ENCODE results near the gene USH2A.

The USH2A gene

DNA sequence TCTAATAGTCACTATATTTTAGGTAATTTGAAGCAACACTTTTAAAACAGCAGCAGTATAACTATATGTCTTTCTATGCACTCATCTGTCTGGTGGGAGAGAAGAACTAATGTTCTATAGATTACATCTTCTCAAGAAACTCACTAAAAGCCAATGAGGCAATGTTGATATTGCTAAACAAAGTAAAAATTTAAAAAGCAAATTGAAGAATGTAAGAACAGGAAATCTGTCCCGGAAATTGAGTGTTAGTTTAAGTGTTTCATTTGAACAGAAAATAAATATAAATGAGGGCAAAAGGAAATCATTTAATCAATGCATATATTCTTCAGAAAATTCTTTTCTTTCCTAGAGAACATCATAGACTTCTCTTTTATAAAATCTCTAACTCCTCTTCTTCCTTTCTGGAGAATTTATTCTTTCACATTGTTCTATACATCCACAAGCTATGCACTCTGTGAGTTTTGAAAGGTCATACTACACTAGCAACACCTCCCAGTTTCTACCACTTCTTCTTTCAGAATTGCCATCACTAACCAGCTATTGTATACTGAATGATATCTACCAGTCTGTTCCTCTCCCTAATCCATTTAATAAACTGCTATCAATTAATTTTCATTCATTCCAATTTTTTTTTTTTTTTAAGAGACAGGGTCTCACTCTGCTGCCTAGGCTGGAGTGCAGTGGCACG, 153.0 kb downstream of the USH2A start:
- no peak for DNase-seq

DNA sequence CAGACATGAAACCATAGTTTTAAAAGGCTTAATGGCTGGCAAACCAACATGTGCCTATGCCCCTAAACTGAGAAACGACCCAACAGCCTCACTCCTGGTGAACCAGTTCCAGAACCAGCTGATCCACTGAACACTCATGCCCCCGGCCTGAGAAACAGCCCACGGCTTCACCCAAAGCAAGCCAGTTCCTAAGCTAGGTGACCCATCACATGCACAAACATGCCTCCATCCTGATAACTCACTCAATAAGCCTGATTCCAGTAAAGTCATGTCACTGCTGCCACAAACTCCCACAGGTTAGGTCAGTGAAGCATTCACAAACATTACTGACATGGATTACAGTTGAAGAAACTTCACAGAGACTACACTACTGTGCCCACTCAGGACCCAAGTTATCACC, 161.6 kb downstream of the USH2A start:
- DNase-seq: no peak

DNA sequence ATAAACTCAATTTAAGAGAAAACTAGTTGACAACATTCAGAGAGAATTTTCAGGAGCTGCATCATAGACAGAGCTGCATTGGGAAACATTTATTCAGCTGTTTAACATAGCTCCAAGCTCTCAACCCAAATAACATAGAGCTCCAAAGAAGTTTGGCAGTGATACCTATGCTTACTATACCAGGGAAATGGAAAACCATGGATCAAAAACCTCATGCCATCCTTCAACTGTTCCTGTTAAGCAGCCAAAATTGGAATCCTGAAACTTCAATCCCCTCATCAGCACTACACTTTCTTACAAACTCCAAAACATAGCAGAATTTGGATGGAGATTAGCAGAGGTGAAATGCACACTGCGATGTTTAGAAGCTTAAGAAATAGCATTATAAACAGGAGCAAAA, 164.4 kb downstream of the USH2A start:
- DNase-seq: no peak

GRCh38 chr1:216258386-216258785, 164.9 kb downstream of the USH2A start:
- DNase-seq: no peak

DNA sequence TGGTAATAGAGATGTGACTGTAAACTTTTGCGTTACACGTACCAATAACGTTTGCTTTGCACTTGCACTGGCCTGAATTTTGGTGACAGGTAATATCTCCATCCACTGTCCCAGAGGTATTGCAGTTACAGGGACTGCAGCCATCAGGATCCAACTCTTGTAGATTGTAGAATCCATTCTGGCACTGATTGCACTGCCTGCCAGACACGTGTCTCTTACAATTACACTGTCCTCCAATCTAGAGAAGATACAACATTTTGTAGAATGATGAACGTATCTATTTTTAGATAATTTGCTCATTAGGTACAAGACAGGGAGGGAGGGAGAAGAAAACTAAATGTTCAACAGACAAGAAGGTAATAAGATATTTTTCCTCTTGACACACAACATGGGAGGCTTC, 172.4 kb downstream of the USH2A start:
- no peak for DNase-seq

- DNase-seq: no peak
Measured at GRCh38 chr1:216248628-216249027, 174.6 kb downstream of the USH2A start.

GRCh38 chr1:216247937-216248336, 175.3 kb downstream of the USH2A start:
- no peak for DNase-seq

GRCh38 chr1:216246577-216247203, 176.6 kb downstream of the USH2A start:
- no peak for DNase-seq

DNA sequence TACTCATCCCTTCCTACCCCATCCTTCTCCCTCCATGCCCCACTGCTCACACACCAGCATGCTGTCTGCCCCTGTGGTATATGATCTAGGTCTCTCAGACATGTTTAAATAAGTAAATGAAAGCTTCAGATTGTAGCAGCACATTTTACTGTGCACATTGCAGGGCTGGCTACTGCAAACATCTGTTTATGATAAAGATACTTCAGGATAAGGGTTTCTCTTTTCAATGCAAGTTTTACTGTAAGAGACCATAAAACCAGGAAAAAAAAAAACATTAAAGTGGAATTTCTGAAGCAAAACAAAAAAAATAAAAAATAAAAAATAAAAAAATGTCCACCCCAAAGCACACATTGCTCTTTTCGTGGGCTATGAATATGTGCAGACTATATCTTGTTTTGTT, 184.4 kb downstream of the USH2A start:
- no peak for DNase-seq

GRCh38 chr1:216237927-216238542, 185.2 kb downstream of the USH2A start:
- DNase-seq: no peak

DNA sequence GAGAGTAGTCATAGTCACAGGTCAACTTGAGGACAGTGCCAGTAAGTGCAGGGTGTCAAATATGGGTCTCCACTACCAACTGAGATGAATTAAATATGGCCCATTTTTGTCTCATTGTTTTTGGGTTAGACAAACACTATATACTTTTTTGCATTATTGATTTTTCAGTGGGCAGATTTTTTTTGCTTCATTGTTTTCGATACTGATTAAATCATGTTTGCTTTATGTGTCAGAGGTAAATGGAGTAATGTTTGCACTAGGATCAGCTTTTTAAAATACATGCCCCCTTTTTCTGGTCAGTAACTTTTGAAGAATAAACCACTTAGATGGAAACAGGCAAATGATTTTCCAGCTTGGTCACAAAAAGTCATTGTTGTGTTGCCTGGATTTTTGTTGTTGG, 199.0 kb downstream of the USH2A start:
- DNase-seq: no peak

DNA sequence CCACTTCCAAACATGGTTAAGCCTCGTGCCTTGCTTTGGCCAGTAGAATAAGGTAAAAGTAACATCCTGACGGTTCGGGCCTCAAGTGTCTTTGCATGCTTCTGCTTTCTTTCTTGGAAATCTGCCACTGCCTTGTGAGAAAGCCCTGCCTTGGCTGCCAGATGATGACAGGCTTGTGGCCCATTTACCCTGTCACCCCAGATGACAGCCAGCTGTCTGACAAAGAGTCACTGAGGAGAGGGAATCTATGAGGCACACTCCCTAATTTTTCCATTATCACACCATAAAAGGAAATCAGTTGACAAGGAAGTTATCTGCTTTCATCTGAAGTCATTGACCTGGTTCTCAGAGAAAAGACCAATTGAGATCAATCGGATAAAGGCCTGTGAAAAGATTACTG, 199.8 kb downstream of the USH2A start:
- DNase-seq: no peak

DNA sequence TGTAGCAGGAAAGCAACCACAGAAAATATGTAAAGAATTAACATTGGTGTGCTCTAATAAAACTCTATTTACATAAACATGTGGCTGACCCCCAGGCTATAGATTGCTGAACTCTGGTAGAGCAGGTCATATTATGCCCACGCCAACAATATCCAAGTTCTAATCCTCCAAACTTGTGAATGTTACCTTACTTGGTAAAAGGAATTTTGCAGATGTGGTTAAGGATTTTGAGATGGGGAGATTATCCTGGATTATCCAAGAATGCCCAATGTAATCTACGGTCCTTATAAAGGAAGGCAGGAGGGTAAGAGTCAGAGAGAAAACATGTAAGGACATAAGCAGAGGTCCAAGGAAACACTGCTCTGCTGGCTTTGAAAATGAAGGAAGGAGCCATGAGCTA, 201.0 kb downstream of the USH2A start:
- DNase-seq: no peak

DNA sequence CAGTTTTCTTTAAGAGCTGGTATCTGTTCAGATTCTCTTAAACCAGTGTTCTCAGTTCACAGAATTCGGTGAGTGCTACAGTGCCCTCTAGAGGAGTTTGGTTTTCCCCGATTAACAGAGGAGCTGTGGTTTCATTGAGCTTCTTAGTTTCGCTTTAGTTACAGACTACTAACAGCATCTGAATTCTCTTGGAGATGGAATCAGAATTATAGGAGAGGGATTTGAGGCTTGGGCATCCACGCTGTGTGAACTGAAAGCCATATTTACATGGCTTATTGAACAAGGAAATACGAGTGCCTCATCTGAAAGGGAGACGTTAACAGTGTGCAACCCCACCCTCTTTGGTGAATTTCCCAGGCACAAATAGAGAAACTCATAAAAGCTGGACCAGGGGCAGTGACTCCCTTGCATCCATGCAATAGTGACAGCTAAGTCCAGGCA, 202.0 kb downstream of the USH2A start:
- no peak for DNase-seq

DNA sequence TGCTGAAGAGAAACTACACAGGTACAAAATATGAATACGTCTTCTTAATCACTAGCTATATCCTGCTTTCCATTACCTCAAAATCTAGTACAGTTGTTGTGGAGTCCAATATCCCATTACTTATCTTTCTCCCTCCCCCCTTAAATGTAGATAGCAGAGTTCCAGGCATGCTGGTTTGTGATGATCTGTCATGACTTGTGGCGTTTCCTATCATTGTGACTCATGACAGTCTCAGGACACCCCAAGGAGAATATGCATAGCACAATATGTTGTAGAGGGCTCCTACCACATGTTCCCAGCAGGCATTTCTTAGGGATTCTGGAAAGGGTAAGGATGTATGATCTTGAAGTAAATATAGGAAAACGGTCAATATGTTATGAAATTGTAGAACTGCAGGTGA, 206.9 kb downstream of the USH2A start:
- DNase-seq: no peak

GRCh38 chr1:216215169-216215568, 208.1 kb downstream of the USH2A start:
- no peak for DNase-seq

DNA sequence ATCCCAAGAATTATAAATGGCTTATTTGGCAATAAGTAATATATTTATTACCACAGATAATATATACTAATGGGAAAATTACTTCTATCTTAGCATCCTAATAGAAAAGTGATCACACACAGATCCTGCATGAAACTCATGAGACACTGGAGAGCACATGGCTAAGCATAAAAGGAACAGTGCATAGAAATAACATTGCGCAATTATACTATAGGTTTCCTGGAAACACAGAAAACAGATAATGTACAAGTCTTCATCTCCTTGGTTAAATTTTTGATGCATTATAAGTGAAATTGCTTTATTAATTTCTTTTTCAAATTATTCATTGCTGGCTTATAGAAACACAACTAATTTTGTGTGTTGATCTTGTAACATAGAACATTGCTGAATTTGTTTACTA, 210.4 kb downstream of the USH2A start:
- DNase-seq: no peak

DNA sequence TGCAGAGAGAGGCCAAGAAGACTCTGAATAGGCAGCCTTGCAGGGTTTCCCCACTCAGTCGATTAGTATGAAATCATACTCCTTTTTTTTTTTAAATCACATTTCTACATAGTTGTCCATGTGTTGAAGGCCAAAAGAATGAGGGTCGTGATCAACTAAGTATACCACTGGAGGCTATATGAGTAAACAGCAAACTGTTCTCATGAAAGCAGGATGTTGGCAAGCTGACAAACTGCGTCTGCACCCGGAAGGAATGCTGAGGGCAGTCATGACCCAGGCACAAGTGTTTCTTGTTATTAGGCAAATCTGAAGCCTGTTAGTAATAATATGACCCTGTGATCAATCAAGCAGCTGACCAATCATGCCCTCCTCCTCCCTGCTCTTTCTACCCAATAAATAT, 213.2 kb downstream of the USH2A start:
- no peak for DNase-seq

DNA sequence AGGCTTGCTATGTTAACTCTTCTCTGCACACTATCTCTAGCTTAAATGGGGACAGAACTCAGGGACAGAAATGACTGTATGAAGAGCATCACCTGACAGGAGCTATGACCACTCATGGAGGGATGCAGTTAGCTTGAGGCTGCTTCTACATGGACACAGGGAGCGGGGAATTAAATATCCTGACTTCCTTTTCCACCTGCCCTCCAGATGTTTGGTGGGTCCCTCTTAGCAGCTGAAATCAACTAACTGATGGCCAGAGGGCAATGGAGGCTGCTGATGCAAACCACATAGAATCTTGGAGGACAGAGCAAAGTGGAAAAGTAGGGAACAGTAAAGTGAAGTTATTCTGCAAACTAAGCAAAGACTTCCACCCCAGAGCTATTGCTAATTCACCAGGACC, 214.1 kb downstream of the USH2A start:
- no peak for DNase-seq

DNA sequence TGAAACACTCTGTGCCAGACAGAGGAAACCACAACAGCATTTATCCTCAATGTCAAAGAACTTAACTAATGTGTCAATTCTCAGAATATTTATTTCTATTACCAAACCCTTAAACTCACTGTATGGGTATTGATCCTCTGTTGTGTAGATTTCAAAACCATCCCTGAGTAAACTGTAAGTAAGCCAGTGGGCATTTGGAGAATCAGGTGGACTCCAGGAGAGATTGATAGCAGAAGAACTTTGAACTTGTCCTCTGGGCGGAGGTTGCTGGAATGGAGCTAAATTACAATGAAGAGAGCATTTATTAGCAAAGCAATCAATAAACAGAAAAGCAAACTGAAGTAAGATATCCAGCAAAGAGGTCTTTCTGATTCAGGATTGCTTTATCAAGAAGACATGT, 216.1 kb downstream of the USH2A start:
- no peak for DNase-seq

- no peak for DNase-seq
Measured at GRCh38 chr1:216205176-216205575, 218.1 kb downstream of the USH2A start.

- no peak for DNase-seq
Measured at GRCh38 chr1:216201946-216202345, 221.3 kb downstream of the USH2A start.

DNA sequence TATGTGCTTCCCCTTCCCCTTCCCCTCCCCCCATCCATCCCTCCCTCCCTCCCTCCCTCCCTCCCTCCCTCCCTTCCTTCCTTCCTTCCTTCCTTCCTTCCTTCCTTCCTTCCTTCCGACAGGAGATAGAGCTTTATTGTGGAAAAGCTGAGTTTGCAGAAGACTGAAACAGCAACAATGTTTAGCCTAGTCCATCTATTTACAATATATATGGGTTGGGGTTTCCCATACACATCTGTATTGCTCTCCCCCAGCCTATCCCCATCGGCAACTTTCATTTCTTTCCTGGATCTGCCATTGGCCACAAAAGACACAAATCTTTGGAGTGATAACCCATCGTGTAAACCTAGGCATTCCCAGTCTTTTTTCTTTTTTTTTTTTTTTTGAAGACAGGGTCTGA, 222.3 kb downstream of the USH2A start:
- no peak for DNase-seq

- no peak for DNase-seq
Measured at GRCh38 chr1:216194721-216195120, 228.5 kb downstream of the USH2A start.
